GM04503 (cell line): ENCODE results near the gene TPP1.

Experiments used
- DNase-seq: peaks from one replicate; pipeline ENCODE4 v3.0.0-alpha.2; 2012; ENCODE audit warnings: low read depth

TPP1 gene

DNA sequence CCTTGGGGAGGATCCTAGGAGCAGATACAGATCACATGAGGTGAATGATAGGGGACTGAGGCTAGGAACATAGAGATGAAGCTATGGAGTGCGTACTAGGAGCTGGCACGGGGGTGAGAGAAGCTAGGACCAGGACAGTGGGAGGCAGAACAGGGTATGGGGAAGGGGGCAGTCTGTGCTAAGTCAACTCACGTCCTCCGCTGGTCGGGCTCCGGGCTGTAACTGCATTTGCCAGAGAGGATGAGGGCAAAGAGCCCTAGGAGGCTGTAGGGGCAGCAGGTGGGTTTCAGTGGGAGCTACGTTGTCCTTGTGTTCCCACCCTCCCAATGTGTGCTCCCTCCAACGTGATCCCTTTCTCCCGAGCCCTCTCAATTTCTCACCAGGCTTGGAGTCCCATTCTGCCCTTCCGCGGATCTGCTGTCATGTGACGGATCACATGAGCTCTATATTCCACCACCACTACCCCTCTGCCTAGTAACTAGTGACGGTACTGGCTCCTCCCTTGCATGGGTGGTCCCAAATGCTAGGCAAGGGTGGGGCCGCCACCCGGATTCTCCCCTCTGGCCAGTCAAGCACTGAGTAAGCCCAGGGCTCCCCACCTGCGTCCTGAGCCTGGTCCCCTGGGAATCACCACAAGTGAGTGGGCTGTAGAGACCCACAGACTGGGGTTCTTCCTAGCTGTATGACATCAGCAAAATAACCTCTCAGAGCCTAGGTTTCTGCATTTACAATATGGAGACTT is at the start of gene TPP1:
TPP1 (minus strand) TSS at position 419 of the 742 bp plus-strand sequence; CDS start at position 397, 22 bp downstream.
- peak; percentile 80 for DNase-seq

GRCh38 chr11:6667733-6668374 is 48.6 kb upstream of the TPP1 start:
- no peak for DNase-seq

GRCh38 chr11:6666302-6667183 is 47.3 kb upstream of the TPP1 start:
- no peak for DNase-seq

DNA sequence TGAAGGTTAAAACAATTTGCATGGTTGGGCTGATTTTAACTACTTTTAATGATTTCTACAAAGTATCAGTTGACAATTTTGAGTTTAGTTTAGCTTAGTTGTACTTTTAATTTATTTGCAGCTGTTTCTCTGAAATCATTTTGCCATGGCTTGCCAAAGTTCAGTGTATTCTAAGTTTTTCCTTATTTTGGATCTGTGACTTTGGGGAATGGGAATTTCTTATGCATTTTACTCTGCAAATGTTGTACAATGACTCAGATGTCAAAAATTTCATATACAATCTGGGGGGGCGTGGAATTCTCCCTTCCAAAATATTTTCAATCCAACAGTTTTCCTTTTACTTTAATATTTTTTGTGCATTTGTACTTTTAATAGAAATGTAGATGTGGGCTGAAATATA is 45.3 kb upstream of the TPP1 start:
- DNase-seq: no peak

DNA sequence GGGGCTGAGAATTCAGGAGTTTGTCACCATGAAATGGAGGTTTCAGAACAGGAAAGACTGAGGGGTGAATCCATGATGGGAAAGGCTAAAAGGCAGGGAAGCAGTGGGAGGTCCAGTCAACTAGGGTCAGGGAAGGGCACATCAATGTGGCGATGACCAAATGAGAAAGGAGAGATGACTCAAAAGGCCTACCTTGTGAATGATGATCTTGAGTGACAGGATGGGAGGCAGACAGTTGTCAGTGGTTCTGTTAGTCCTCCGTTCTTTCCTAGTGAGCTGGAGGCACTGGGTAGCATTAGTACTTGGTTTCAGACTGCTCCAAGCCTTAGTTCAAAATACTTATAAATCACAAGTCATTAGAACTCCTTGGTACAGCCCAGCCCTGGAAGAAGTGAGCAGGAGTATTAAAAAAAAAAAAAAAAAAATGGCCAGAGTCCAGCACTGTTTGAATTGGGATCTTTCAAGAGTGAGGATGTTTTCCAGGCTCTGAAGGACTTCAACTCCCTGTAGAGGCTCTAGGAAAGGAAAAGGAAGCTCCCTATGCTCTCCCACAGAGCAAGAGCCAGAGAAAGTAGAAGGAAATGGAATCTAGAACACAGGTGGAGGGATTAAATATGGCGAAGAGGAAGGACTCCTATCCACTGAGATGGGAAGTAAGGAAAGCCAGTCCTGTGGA is 44.7 kb upstream of the TPP1 start:
- DNase-seq: no peak

GRCh38 chr11:6660712-6661111 is 41.5 kb upstream of the TPP1 start:
- DNase-seq: no peak

DNA sequence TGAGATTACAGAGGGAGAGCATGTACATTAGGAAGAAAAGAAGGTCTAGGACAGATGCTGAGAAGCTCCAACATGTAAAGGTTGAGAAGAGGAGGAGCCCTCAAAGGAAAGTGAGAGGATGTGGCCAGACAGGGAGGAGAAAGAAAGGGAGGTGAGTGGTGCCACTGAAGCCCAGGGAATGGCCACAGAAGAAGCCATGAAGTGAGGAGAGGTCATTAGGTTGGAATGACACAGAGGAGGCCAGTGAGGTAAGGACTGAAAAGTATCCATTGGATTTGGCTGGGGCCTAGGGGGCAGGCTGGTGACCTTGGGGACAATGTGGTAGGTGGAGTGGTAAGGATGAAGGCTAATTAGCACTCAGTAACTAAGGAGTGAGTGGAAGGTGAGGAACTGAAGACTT is 39.4 kb upstream of the TPP1 start:
- no peak for DNase-seq

DNA sequence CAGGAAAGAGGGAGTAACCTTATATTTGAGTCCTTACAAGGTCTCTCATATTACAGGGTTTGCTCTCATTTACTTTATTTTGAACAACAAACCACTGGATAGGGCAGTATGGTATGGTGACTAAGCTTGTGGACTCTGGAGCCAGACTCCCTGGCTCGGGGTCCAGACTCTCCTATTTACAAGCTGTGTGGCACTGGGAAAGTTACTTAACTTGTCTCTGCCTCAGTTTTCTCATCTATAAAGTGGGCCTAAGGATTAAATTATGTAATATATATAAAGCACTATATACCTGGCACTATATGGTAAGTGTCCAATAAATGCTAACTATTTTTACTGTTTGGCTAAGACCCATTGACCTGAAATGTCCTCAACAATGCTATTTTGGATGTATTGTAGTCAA is 38.1 kb upstream of the TPP1 start:
- no peak for DNase-seq

DNA sequence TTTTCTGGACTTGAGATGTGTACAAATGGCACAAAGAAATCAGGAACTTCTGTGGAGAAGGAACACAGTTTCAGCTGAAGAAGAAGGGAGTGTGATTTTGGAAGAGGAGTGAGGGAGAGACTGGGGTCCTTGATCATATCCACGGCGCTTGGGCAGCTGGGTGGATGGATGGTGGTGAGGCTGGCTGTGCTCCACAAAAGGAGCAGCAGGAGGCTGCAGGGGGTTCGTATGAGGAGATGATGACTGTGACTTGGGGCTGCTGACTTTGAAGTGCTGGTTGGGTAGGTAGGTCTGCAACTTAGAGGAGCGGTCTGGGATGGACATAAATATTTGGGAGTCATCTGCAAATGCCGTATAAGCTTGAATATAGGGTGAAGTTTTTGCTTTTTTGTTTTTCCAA is 37.7 kb upstream of the TPP1 start:
- no peak for DNase-seq

GRCh38 chr11:6656584-6656915 is 37.3 kb upstream of the TPP1 start:
- no peak for DNase-seq

- no peak for DNase-seq
Measured at GRCh38 chr11:6655790-6656583, 36.8 kb upstream of the TPP1 start, which contains the start of gene DCHS1. Gene DCHS1 (minus strand): TSS chr11:6655809. CDS start chr11:6641613, 14,196 bp downstream.

DNA sequence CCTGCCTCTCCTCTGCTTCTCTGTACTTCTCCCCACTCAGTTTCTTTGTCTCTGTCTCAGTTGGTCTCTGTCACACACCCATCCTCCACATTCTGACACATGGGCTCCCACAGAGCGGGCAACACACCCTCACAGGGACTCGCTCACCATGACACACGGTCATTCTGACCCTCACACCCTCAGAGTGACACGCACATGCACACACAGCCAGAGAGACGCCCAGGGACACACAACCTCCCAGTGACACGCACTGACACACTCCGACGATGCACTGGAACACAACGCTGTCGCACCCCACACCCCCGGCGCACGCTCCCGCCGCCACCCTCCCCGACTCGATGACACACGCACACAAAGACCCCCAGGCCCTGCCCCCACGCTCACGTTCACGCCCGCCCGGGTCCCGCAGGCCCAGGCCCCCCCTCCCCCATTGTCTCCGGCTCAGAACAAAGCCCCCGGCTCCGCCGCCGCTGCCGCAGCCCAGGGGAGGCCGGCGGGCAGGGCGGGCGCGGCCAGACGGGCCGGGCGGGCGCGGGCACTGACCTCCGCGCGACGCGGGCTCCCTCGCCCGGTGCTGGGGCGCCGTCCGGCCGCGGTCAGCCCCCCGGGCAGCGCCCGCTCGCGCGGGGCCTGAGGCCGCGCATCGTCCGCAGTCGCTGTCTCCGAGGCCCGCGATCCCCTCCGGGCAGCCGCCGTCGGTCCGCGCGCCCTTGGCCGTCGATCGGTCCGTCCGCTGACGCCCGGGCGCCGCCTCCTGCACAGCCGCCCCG is 36.0 kb upstream of the TPP1 start:
- DNase-seq: no peak

DNA sequence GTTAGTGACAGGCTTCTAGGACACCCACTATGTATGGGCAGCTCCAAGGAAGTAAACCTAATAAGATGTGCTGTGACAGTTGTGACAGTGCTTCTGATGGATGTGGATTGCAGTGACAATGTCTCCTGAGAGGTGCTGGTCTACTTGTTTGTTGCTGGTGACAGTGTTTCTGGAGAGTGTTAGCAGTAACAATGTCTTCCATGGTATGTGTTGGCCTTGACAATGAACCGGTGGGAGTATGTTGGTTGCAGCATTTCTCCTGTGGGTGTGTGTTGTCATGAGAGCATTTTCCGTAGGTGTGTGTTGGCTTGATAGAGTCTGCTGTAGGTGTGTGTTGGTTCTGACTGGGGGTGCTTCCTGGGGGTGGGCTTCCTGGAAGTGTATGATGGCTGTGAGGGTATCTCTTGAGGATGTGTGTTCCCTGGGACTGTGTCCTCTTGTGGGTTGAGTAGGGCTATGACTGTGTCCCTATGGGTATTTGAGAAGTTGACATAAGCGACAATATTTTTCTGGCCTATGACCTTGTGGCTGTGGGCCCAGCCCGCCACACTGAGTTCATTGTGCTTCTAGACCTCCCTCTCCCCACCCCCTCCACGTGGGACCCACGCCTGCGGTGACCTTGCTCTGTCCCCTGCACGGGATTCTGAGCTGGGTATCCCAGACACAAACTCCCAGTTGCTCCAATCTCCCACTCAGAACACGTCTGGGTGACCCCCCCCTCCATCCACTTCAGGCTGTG is 35.2 kb upstream of the TPP1 start:
- DNase-seq: no peak

DNA sequence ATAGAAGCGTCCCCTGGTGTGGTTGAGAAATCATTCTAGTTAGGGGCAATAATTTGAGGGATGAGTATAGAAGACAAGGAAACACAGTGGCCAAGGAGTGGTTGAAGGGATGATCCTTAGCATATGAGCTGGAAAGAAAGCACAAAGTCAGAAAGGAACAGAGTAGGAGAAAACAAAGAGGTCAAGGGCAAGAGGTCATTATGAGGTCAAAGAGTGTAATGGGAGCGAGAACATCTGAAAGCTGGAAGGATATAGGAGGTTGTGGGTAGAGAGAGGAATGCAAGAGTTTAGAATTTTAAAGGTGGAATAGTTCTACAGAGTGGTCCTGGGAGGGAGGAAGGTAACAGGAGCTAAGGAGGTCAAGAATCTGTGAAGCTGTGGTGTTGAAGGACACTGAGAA is 34.4 kb upstream of the TPP1 start:
- no peak for DNase-seq

DNA sequence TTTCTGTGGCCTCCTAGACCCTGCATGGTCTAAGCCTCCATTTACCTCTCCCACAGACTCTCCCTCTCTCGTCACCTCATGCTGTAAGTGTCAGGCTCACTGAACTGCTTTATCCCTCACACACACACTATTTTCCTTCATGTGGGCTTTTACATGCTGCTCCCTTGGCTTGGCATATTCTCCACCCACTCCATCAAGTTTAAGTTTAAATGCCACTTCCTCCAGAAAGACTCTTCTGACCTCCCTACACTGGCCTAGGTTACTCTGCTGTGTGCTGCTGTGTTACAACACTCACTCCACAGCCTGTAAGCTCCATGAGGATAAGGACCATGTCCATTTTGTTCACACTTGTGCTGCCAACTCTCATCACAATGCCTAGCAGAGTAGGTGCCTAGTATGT is 33.9 kb upstream of the TPP1 start:
- DNase-seq: no peak

GRCh38 chr11:6652182-6652581 is 33.0 kb upstream of the TPP1 start:
- DNase-seq: no peak

DNA sequence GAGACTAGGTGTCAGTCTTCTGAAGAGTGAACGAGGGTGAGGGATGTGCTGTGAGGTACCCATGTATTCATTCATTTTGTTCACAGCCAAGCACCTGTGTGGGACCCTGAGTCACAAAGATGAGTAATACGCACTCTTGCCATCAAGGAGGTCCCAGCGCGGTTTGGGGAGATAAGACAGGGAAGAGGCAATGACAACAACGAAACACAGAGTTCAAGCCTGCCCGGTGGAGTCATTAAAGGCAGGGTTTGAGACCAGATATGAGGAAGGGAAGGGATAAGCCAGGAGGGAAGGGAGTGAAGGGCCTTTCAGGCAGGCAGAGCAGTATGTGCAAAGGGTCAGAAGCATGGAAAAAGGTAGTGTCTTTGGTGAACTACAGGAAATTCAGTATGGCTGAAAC is 31.8 kb upstream of the TPP1 start:
- no peak for DNase-seq

GRCh38 chr11:6650104-6650503 is 30.9 kb upstream of the TPP1 start:
- no peak for DNase-seq

GRCh38 chr11:6648501-6648900 is 29.3 kb upstream of the TPP1 start:
- no peak for DNase-seq

DNA sequence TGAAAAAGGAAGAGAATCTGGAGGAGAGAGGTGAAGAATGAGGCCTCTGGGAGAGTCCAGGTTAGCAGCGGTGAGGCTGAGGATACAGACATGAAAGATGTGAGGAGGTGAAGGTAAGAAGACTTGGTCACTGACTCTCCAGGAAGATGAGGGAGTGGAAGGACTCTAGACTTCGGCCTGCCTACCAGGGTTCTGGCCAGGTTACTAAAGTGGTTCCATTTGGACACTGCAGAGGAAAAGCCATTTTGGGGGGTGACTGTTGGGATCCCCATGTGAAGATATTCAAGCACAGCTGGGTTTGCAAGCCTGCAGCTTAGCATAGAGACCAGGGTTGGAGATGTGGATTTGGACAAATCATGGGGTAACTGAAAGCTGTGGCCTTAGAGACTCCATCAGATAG is 28.6 kb upstream of the TPP1 start:
- DNase-seq: no peak
